Calu3 (cell line): Measurements from ENCODE around the gene OR5A1. TPM values are rescaled to one million over a fixed set of nuclear protein-coding genes. Genes with fewer than 3 reads are reported as not detected.

Experiments
- BruUV-seq: library from RNA; stranded (reverse); fragments of 400-500 nt; replicated peaks from 2 replicates; lab custom pipeline; 2021; lab: Mats Ljungman, UMichigan
- CTCF ChIA-PET: fragments of 300-600 bp; sonication (Branson Sonifier 250); formaldehyde crosslinking; loops from one replicate; lab custom pipeline; 2022; ENCODE audit warnings: antibody characterized with exemption; lab: Charles Lee
- DNase-seq: peaks from one replicate; pipeline ENCODE4 v3.0.0; 2022
- H3K27ac Mint-ChIP-seq: one replicate; pipeline ENCODE4 v1.8.0; 2022; ENCODE audit warnings: mixed read lengths; ENCODE audit not compliant: unreplicated experiment
- H3K27me3 Mint-ChIP-seq: one replicate; pipeline ENCODE4 v1.8.0; 2022; ENCODE audit warnings: mixed read lengths; ENCODE audit not compliant: unreplicated experiment
- H3K36me3 Mint-ChIP-seq: one replicate; pipeline ENCODE4 v1.8.0; 2022; ENCODE audit warnings: mild to moderate bottlenecking, moderate library complexity, mixed read lengths; ENCODE audit not compliant: insufficient read depth, unreplicated experiment
- H3K4me1 Mint-ChIP-seq: one replicate; pipeline ENCODE4 v1.8.0; 2022; ENCODE audit warnings: mild to moderate bottlenecking, low read depth, mixed read lengths; ENCODE audit not compliant: unreplicated experiment
- H3K4me3 Mint-ChIP-seq: one replicate; pipeline ENCODE4 v1.8.0; 2022; ENCODE audit warnings: mild to moderate bottlenecking, low read depth, moderate library complexity, mixed read lengths; ENCODE audit not compliant: unreplicated experiment
- H3K9me3 Mint-ChIP-seq: one replicate; pipeline ENCODE4 v1.8.0; 2022; ENCODE audit warnings: low read depth, mixed read lengths; ENCODE audit not compliant: unreplicated experiment
- intact Hi-C: fragments of 100-400 bp; cut with micrococcal nuclease; formaldehyde crosslinking; loops from one replicate; pipeline ENCODE4 v1.10.0; 2022; ENCODE audit not compliant: unreplicated experiment
- total RNA-seq: library from RNA; stranded (reverse); gene quantifications from 2 replicates; pipeline ENCODE4 v1.2.3, GENCODE V29; 2022
- TF ChIP-seq, protein P1 (sequence below): fragments of 200-600 bp; IDR thresholded peaks from one replicate; pipeline ENCODE4 v1.8.0; 2022; ENCODE audit warnings: antibody characterized with exemption; ENCODE audit not compliant: unreplicated experiment

OR5A1 gene
- total RNA-seq, 1 experiment from 2014 or later = not detected

DNA sequence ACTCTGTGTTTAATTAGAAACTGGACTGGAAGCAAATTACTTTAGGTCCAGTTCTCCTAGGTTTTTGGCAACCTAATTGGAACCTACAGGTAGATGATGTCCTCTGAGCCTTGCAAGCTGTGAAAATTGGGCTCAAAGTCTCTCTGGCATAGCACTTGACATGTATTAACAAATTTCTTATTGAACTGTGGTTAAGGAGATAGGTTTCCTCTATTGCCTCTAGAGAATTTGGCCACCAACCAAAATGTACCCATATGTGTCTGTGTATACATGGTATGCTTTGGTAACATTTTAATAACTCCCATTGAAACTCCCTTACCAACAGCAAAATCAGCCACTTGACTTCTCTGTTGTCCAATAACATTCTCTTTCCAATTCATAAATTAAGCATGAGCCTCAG lies 36.7 kb downstream of the OR5A1 start, which contains the start of gene OR4D10:
Gene OR4D10 (plus strand): TSS at position 301 of the 400 bp plus-strand sequence. CDS start 4,115 bp downstream, outside the sequence.
- CTCF ChIA-PET = no interaction called here
- TF ChIP-seq, protein P1, sequence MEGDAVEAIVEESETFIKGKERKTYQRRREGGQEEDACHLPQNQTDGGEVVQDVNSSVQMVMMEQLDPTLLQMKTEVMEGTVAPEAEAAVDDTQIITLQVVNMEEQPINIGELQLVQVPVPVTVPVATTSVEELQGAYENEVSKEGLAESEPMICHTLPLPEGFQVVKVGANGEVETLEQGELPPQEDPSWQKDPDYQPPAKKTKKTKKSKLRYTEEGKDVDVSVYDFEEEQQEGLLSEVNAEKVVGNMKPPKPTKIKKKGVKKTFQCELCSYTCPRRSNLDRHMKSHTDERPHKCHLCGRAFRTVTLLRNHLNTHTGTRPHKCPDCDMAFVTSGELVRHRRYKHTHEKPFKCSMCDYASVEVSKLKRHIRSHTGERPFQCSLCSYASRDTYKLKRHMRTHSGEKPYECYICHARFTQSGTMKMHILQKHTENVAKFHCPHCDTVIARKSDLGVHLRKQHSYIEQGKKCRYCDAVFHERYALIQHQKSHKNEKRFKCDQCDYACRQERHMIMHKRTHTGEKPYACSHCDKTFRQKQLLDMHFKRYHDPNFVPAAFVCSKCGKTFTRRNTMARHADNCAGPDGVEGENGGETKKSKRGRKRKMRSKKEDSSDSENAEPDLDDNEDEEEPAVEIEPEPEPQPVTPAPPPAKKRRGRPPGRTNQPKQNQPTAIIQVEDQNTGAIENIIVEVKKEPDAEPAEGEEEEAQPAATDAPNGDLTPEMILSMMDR = no peak
- intact Hi-C loops = no loop called here
- Mint-ChIP-seq H3K27ac (no peak within 1 kb of the TSS), H3K9me3 (no peaks in the 10 kb centered on the region), H3K4me3 (no peak within 1 kb of the TSS), H3K27me3 (peaks cover 32% of the 10 kb centered on the region), H3K36me3 (no peaks in the 10 kb centered on the region), H3K4me1 (no peaks in the 10 kb centered on the region)
- BruUV-seq = no TSS peak
- DNase-seq = no peak

DNA sequence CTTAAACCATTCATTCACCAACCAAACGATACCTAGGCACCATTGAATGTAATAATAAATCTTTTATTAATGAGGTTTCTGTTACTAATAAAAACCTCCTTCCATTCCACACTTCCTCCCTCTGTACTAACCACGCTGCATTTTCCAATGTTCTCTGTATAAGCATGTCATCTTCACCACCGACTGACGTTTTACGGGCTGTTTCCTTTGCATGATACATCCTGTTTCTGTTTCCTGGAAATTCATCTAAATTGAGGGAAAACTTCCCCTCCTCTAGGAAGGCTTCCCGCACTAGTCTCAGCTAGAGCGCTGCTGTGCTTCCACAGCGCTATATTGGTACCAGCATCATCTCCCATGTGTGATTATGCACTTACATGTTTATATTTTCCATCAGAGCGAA lies 38.9 kb downstream of the OR5A1 start:
- TF ChIP-seq, protein P1 = no peak
- H3K9me3 Mint-ChIP-seq = no peaks in the 10 kb centered on the region
- DNase-seq = no peak
- no peak overlapping the region for H3K27ac Mint-ChIP-seq
- CTCF ChIA-PET = no interaction called here
- no peak overlapping the region for H3K4me3 Mint-ChIP-seq
- peaks cover 38% of the 10 kb centered on the region for H3K27me3 Mint-ChIP-seq
- intact Hi-C loops = no loop called here
- H3K36me3 Mint-ChIP-seq = no peaks in the 10 kb centered on the region
- no TSS peak for BruUV-seq
- no peaks in the 10 kb centered on the region for H3K4me1 Mint-ChIP-seq

DNA sequence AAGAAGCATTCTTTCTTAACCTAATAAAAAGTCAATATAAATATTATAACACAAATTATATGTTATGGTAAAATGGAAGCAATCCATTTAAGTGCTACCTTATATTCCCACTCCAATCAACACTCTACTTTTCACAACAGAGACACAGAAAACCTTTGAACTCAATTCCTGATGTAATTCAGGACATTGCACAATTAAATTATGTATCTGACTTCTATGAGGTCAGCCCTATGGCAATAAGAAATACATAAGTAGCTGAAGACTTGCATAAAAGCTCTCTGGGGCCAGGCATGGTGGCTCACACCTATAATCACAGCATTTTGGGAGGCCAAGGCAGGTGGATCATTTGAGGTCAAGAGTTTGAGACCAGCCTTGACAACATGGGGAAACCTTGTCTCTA lies 43.6 kb downstream of the OR5A1 start:
- BruUV-seq = no TSS peak
- H3K27ac Mint-ChIP-seq = no peak overlapping the region
- CTCF ChIA-PET = no interaction called here

GRCh38 chr11:59480359-59480758 lies 44.1 kb downstream of the OR5A1 start:
- Mint-ChIP-seq H3K27me3 (peaks cover 30% of the 10 kb centered on the region), H3K4me1 (no peaks in the 10 kb centered on the region), H3K36me3 (no peaks in the 10 kb centered on the region), H3K27ac (no peak overlapping the region), H3K9me3 (no peaks in the 10 kb centered on the region), H3K4me3 (no peak overlapping the region)
- CTCF ChIA-PET = no interaction called here
- no TSS peak for BruUV-seq
- TF ChIP-seq, protein P1 = no peak
- DNase-seq = no peak
- intact Hi-C loops = no loop called here

More for the DNA sequence above, 43.6 kb downstream of the OR5A1 start:
- TF ChIP-seq, protein P1 = no peak
- H3K9me3 Mint-ChIP-seq = no peaks in the 10 kb centered on the region
- H3K36me3 Mint-ChIP-seq = no peaks in the 10 kb centered on the region
- no peak for DNase-seq
- peaks cover 35% of the 10 kb centered on the region for H3K27me3 Mint-ChIP-seq
- H3K4me1 Mint-ChIP-seq = no peaks in the 10 kb centered on the region
- no peak overlapping the region for H3K4me3 Mint-ChIP-seq
- intact Hi-C loops = no loop called here

Other genes starting within 250 kb of the OR5A1 start
- gene MPEG1, start 223.5 kb upstream of the OR5A1 start, total RNA-seq = not detected in 2 replicates
- not detected in 2 replicates for gene OR5AN1, start 77.6 kb upstream of the OR5A1 start, total RNA-seq
- gene OR5A2, start 10.1 kb upstream of the OR5A1 start, total RNA-seq = not detected in 2 replicates
- not detected in 2 replicates for gene OR4D6, start 20.5 kb downstream of the OR5A1 start, total RNA-seq
- gene OR4D10, start 36.8 kb downstream of the OR5A1 start, total RNA-seq = not detected in 2 replicates
- gene OR4D11, start 67.1 kb downstream of the OR5A1 start, total RNA-seq = not detected in 2 replicates
- not detected in 2 replicates for gene OR4D9, start 75.1 kb downstream of the OR5A1 start, total RNA-seq
- gene OSBP, start 179.3 kb downstream of the OR5A1 start, total RNA-seq = 58.6 and 60.7 TPM in 2 replicates
- 56.9 and 59.8 TPM in 2 replicates for gene PATL1, start 232.6 kb downstream of the OR5A1 start, total RNA-seq